ENCODE results near the gene FOXR1. TPM values are rescaled to one million over a fixed set of nuclear protein-coding genes. Genes with fewer than 3 reads are reported as not detected.

Gene FOXR1
- total RNA-seq, 1 donor from 2014 or later: not detected

DNA sequence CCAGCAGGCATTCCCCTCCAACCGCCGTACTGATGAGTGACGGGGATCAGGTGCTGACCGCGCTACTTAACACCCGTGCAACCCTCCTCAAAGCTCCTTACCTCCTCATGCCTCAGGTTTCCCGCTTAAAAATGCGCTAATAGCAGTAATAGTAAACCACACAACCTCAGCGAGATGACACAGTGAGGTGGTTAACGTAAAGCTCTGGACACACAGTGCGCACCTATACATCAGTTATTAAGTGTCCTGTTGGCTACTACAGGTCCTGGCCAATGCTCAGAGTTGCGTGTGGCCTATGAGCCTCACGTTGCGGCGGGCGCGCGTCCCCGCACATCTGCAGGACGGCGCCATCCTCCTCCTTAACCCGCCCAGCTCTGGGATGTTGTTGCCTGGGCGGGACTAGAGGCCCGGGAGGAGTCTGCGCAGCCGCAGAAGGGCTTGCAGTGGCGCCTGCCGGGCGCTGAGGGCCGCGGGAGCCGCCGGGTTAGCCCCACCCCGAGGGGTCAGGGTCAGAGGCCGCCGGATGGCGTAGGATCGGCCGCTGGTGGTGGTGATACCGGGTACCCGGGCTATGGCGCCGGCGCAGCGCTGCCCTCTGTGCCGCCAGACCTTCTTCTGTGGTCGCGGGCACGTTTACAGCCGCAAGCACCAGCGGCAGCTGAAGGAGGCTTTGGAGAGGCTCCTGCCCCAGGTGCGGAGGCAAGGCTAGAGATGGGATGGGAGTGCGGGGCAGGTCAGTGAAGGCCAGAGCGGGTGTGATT is 26.2 kb downstream of the FOXR1 start, which contains the start of gene CENATAC:
CENATAC (plus strand) TSS at position 512 of the 761 bp plus-strand sequence; CDS start at position 572, 60 bp downstream.
- Histone ChIP-seq H3K4me2 (ENCODE audit: low read length) (peak within 1 kb of the TSS; percentile 97), H3K4me1 (ENCODE audit: insufficient read depth, low read length) (peaks cover 24% of the 10 kb centered on the region), H2AFZ (ENCODE audit: low read depth, low read length) (peak within 1 kb of the TSS; percentile 98), H3K79me2 (ENCODE audit: insufficient read depth, low read length) (peaks cover 22% of the 10 kb centered on the region), H3K36me3 (ENCODE audit: insufficient read depth, low read length) (peaks cover 4% of the 10 kb centered on the region), H3K4me3 (ENCODE audit: insufficient read depth, low read depth, low read length) (peak within 1 kb of the TSS; percentile 88), H3K9me3 (ENCODE audit: insufficient read depth, low read depth, low read length) (no peaks in the 10 kb centered on the region), H3K9ac (ENCODE audit: low read length) (peak within 1 kb of the TSS; percentile 83), H3K27ac (ENCODE audit: low read depth, low read length) (peak within 1 kb of the TSS; percentile 71), H3K27me3 (ENCODE audit: insufficient read depth, low read length) (no peaks in the 10 kb centered on the region), H4K20me1 (ENCODE audit: insufficient read depth, low read length) (no peaks in the 10 kb centered on the region)
- no peaks in the 10 kb centered on the region for H3K27me3 Mint-ChIP-seq (ENCODE audit: low read depth, unreplicated experiment)
- peak within 1 kb of the TSS; percentile 92 for H3K4me3 Mint-ChIP-seq (ENCODE audit: unreplicated experiment)
- H3K4me1 Mint-ChIP-seq (ENCODE audit: low read depth, unreplicated experiment): peaks cover 14% of the 10 kb centered on the region
- peak within 1 kb of the TSS; percentile 67 for H3K27ac Mint-ChIP-seq (ENCODE audit: unreplicated experiment)
- H3K9me3 Mint-ChIP-seq (ENCODE audit: unreplicated experiment): no peaks in the 10 kb centered on the region
- TF ChIP-seq, protein P1, sequence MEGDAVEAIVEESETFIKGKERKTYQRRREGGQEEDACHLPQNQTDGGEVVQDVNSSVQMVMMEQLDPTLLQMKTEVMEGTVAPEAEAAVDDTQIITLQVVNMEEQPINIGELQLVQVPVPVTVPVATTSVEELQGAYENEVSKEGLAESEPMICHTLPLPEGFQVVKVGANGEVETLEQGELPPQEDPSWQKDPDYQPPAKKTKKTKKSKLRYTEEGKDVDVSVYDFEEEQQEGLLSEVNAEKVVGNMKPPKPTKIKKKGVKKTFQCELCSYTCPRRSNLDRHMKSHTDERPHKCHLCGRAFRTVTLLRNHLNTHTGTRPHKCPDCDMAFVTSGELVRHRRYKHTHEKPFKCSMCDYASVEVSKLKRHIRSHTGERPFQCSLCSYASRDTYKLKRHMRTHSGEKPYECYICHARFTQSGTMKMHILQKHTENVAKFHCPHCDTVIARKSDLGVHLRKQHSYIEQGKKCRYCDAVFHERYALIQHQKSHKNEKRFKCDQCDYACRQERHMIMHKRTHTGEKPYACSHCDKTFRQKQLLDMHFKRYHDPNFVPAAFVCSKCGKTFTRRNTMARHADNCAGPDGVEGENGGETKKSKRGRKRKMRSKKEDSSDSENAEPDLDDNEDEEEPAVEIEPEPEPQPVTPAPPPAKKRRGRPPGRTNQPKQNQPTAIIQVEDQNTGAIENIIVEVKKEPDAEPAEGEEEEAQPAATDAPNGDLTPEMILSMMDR (IDR thresholded peaks at IDR 0.05; ENCODE audit: insufficient read depth, low read depth, low read length): no peak
- no peak for TF ChIP-seq EZH2 (IDR thresholded peaks at IDR 0.05; ENCODE audit: insufficient read depth, low read length)
- DNase-seq (ENCODE audit: low read depth): peak; percentile 49
- peaks cover 2% of the 10 kb centered on the region for H3K36me3 Mint-ChIP-seq (ENCODE audit: low read depth, unreplicated experiment)
- no peak for FAIRE-seq

DNA sequence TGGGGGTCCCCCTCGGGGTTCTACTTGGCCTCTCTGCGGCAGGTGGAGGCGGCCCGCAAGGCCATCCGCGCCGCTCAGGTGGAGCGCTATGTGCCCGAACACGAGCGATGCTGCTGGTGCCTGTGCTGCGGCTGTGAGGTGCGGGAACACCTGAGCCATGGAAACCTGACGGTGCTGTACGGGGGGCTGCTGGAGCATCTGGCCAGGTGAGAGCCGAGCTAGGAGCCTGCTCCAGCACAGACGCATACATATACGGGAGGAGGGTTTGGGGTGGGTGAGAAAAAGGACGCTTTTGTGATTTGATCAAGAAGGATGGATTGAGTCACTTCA is 26.8 kb downstream of the FOXR1 start:
- Histone ChIP-seq H3K4me2 (ENCODE audit: low read length) (peak overlapping the region; percentile 97), H3K4me1 (ENCODE audit: insufficient read depth, low read length) (peaks cover 24% of the 10 kb centered on the region), H4K20me1 (ENCODE audit: insufficient read depth, low read length) (no peaks in the 10 kb centered on the region), H3K9ac (ENCODE audit: low read length) (peak overlapping the region; percentile 83), H3K4me3 (ENCODE audit: insufficient read depth, low read depth, low read length) (peak overlapping the region; percentile 88), H3K9me3 (ENCODE audit: insufficient read depth, low read depth, low read length) (no peaks in the 10 kb centered on the region), H3K36me3 (ENCODE audit: insufficient read depth, low read length) (peaks cover 4% of the 10 kb centered on the region), H3K27ac (ENCODE audit: low read depth, low read length) (peak overlapping the region; percentile 71), H2AFZ (ENCODE audit: low read depth, low read length) (peak overlapping the region; percentile 98), H3K79me2 (ENCODE audit: insufficient read depth, low read length) (peaks cover 22% of the 10 kb centered on the region), H3K27me3 (ENCODE audit: insufficient read depth, low read length) (no peaks in the 10 kb centered on the region)
- peak overlapping the region; percentile 92 for H3K4me3 Mint-ChIP-seq (ENCODE audit: unreplicated experiment)
- H3K36me3 Mint-ChIP-seq (ENCODE audit: low read depth, unreplicated experiment): peaks cover 5% of the 10 kb centered on the region
- no peaks in the 10 kb centered on the region for H3K27me3 Mint-ChIP-seq (ENCODE audit: low read depth, unreplicated experiment)
- H3K27ac Mint-ChIP-seq (ENCODE audit: unreplicated experiment): peak overlapping the region; percentile 67
- no peak for TF ChIP-seq EZH2 (IDR thresholded peaks at IDR 0.05; ENCODE audit: insufficient read depth, low read length)
- TF ChIP-seq, protein P1 (IDR thresholded peaks at IDR 0.05; ENCODE audit: insufficient read depth, low read depth, low read length): no peak
- H3K4me1 Mint-ChIP-seq (ENCODE audit: low read depth, unreplicated experiment): peaks cover 14% of the 10 kb centered on the region
- FAIRE-seq: no peak
- no peak for DNase-seq (ENCODE audit: low read depth)
- no peaks in the 10 kb centered on the region for H3K9me3 Mint-ChIP-seq (ENCODE audit: unreplicated experiment)

DNA sequence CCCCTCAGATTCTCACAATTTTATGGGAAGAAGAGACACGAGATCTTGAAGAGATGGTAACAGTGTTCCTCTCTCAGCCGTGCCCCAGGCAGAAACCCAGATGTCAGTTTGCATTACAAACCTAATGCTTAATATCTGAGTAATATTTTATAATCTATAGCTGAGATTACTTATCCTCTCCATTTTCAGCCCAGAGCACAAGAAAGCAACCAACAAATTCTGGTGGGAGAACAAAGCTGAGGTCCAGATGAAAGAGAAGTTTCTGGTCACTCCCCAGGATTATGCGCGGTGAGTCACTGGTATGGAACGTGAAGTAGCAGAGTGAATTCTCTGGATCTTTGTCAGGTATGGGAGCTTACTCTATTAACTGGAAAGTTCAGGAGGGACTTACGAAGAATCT is 27.3 kb downstream of the FOXR1 start:
- Mint-ChIP-seq H3K4me1 (ENCODE audit: low read depth, unreplicated experiment) (peaks cover 14% of the 10 kb centered on the region), H3K27ac (ENCODE audit: unreplicated experiment) (peak overlapping the region; percentile 67), H3K9me3 (ENCODE audit: unreplicated experiment) (no peaks in the 10 kb centered on the region), H3K27me3 (ENCODE audit: low read depth, unreplicated experiment) (no peaks in the 10 kb centered on the region), H3K4me3 (ENCODE audit: unreplicated experiment) (peak overlapping the region; percentile 92), H3K36me3 (ENCODE audit: low read depth, unreplicated experiment) (peaks cover 5% of the 10 kb centered on the region)
- peak overlapping the region; percentile 83 for H3K9ac ChIP-seq (ENCODE audit: low read length)
- H3K36me3 ChIP-seq (ENCODE audit: insufficient read depth, low read length): peaks cover 4% of the 10 kb centered on the region
- peak overlapping the region; percentile 88 for H3K4me3 ChIP-seq (ENCODE audit: insufficient read depth, low read depth, low read length)
- no peak for FAIRE-seq
- H2AFZ ChIP-seq (ENCODE audit: low read depth, low read length): peak overlapping the region; percentile 98
- DNase-seq (ENCODE audit: low read depth): peak; percentile 83
- H3K27me3 ChIP-seq (ENCODE audit: insufficient read depth, low read length): no peaks in the 10 kb centered on the region
- H3K27ac ChIP-seq (ENCODE audit: low read depth, low read length): peak overlapping the region; percentile 71
- peak overlapping the region; percentile 97 for H3K4me2 ChIP-seq (ENCODE audit: low read length)
- no peaks in the 10 kb centered on the region for H3K9me3 ChIP-seq (ENCODE audit: insufficient read depth, low read depth, low read length)
- TF ChIP-seq, protein P1 (IDR thresholded peaks at IDR 0.05; ENCODE audit: insufficient read depth, low read depth, low read length): no peak
- no peak for TF ChIP-seq EZH2 (IDR thresholded peaks at IDR 0.05; ENCODE audit: insufficient read depth, low read length)
- peaks cover 24% of the 10 kb centered on the region for H3K4me1 ChIP-seq (ENCODE audit: insufficient read depth, low read length)
- H4K20me1 ChIP-seq (ENCODE audit: insufficient read depth, low read length): no peaks in the 10 kb centered on the region
- peaks cover 22% of the 10 kb centered on the region for H3K79me2 ChIP-seq (ENCODE audit: insufficient read depth, low read length)
